HL-60/S4 treated with phorbol 12-myristate 13-acetate at 8.2 ng/mL for 4 days and 3 days (cell line): ENCODE data around the gene RFESD.

Experiments
- in situ Hi-C: fragments of 300-500 bp; cut with MboI; formaldehyde crosslinking; loops from 2 replicates; pipeline ENCODE4 v1.15.0; 2022; ENCODE audit warnings: low sequenced_read_pairs

RFESD gene

GRCh38 chr5:95660060-95660459, 13.5 kb downstream of the RFESD start:
- in situ Hi-C loops = loop anchor here (25.0 kb wide), 1 partner anchor 177 kb away; no protein-coding TSS in a partner anchor

DNA sequence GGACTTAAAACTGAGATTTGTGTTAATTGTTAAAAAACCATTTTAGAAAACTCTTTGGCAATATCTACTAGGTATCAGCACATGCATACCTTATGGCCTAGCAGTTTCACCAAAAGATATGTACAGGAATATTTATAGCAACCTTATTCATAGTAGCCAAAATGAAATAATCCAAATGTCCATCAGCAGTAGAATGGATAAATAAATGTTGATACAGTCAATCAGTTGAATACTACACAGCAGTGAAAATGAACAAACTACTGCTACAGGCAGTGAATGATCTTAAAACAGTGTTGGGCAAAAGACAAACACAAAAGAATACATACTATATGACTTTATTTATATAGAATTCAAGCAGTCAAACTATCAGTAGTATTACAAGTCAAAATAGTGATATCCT, 16.4 kb downstream of the RFESD start:
- in situ Hi-C loops = loop anchor here (25.0 kb wide), 1 partner anchor 174 kb away; no protein-coding TSS in a partner anchor

GRCh38 chr5:95664204-95664786, 17.7 kb downstream of the RFESD start:
- in situ Hi-C loops = loop anchor here (25.0 kb wide), 1 partner anchor 173 kb away; no protein-coding TSS in a partner anchor

GRCh38 chr5:95667061-95667618, 20.6 kb downstream of the RFESD start:
- in situ Hi-C loops = loop anchor here (25.0 kb wide), 1 partner anchor 170 kb away; no protein-coding TSS in a partner anchor

DNA sequence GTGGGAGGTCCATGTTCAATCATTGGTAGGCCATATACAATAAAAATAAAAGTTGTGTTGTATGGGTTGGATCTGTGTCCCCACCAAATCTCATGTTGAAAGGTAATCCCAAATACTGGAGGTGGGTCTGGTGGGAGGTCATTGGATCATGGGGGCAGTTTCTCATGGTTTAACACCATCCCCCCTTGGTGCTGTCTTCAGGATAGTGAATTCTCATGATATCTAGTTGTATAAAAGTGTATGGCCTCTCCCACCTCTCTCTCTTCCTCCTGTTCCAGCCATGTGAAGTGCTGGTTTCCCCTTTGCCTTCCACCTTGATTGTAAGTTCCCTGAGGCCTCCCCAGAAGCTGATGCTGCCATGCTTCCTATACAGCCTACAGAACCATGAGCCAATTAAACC, 21.1 kb downstream of the RFESD start:
- in situ Hi-C loops = loop anchor here (25.0 kb wide), 1 partner anchor 170 kb away; no protein-coding TSS in a partner anchor

DNA sequence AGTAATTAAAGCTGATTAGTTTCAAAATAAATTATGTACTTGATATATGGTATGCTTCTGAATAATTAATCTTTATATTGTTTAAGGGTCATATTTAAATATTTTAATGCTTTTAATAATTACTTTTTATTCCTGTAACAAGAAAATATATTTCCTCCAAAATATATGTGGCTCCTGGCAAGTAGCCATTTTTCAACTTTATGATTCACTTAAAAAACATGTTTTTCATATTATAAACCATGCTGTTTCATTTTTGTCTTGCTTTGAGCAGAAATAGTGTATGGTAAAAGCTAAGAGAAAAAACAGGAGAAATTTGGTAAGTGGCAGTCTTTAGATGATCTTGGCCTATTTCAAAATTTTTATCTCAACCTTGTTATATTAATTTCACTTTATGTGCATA, 21.6 kb downstream of the RFESD start:
- in situ Hi-C loops = loop anchor here (25.0 kb wide), 1 partner anchor 169 kb away; no protein-coding TSS in a partner anchor

- in situ Hi-C loops = loop anchor here (25.0 kb wide), 1 partner anchor 169 kb away; no protein-coding TSS in a partner anchor
Measured at GRCh38 chr5:95668728-95669127, 22.2 kb downstream of the RFESD start.

DNA sequence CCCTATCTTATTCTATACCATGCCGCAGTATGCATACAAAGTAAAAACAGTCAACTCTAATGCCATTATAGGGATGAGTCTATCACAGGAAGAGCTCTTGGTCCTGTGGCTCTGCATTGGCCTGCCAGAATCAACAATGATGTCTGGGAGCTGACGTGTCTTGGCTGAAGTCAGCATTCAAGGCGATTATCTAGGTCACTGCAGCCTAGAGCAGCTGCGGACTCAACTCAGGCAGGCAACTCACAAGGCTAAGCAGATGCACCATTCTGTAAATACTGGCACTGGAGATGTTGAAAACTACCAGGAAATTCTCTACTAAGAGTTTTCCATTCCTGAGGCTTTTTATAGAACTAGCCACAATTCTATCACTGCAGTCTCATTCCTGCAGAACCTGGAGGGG, 23.0 kb downstream of the RFESD start:
- in situ Hi-C loops = loop anchor here (25.0 kb wide), 1 partner anchor 168 kb away; no protein-coding TSS in a partner anchor

- in situ Hi-C loops = loop anchor here (25.0 kb wide), 1 partner anchor 167 kb away; no protein-coding TSS in a partner anchor
Measured at GRCh38 chr5:95669985-95670384, 23.4 kb downstream of the RFESD start.

DNA sequence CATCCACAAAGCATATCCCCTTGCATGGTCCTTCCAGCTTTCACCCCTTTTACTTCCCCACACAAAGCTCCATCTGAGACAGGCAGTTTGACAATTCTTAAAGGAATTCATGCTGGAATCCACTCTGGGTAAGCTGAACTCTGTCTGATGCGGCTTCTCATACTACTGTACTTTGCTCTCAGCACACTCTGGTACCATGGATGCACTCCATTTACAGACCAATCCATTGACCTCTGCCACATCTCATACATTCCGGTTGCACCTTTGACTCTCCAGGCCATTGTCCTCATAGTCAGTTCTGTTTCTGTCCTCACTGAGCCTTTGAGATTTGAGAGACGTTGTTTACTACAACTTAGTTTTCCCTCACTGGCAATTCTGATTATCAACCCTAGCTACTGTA, 24.0 kb downstream of the RFESD start:
- in situ Hi-C loops = loop anchor here (25.0 kb wide), 1 partner anchor 167 kb away; no protein-coding TSS in a partner anchor

DNA sequence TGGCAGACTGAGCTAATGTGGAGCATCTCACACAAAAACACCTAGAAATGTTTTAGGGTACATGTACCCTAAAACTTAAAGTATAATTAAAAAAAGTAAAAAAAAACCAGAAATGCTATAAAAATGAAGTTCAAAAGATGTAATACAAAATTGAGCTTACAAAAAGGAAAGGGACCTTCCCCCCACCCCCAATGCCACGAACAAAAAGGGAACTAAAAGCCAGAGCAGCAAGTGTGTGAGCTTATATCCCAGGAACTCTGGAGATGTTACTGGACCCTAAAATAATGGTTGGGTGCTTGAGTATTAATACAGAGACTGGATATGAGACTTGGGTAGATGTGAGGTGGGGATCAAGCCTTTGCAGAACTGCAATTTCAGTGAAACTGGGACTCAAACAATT, 25.2 kb downstream of the RFESD start:
- in situ Hi-C loops = loop anchor here (25.0 kb wide), 1 partner anchor 165 kb away; no protein-coding TSS in a partner anchor

- in situ Hi-C loops = loop anchor here (25.0 kb wide), 1 partner anchor 165 kb away; no protein-coding TSS in a partner anchor
Measured at GRCh38 chr5:95672641-95673040, 26.1 kb downstream of the RFESD start.

- in situ Hi-C loops = loop anchor here (25.0 kb wide), 1 partner anchor 164 kb away; no protein-coding TSS in a partner anchor
Measured at GRCh38 chr5:95673081-95673480, 26.5 kb downstream of the RFESD start.

- in situ Hi-C loops = no loop called here
Measured at GRCh38 chr5:95682891-95683290, 36.3 kb downstream of the RFESD start, which contains the start of gene SPATA9. Gene SPATA9 (minus strand): TSS chr5:95682991. CDS start chr5:95682854, 137 bp downstream.

- in situ Hi-C loops = no loop called here
Measured at GRCh38 chr5:95684361-95684760, 37.8 kb downstream of the RFESD start.

DNA sequence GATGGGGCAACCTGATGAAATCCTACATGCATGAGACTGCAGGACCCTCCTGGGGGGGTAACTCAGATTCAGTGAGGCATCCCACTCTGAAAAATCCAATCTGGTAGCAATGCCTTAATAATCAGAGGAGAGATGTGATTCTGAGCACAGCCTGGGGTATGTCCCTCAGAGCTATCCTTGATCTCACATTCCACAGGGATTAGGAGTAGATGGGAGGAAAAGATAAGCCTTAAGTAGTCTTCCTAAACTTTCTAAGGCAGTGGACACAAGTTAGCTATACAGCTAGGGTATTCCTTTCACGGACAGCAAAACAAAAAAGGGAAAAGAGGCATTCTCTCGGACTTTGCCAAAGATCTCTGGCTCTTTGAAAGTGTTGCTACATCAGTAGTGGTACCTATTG, 40.1 kb downstream of the RFESD start:
- in situ Hi-C loops = no loop called here

DNA sequence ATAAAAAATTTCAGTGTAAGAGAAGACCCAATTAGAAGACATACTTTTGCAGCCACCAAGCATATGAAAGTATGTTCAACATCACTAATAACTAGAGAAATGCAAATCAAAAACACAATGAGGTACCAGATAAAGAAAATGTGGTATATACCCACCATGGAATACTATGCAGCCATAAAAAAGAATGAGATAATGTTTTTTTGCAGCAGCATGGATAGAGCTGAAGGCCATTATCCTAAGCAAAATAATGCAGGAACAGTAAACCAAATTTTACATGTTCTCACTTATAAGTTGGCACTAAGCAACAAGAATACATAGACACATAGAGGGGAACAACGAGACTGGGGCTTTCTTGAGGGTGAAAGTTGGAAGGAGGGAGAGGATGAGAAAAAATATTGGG, 43.1 kb downstream of the RFESD start:
- in situ Hi-C loops = no loop called here

DNA sequence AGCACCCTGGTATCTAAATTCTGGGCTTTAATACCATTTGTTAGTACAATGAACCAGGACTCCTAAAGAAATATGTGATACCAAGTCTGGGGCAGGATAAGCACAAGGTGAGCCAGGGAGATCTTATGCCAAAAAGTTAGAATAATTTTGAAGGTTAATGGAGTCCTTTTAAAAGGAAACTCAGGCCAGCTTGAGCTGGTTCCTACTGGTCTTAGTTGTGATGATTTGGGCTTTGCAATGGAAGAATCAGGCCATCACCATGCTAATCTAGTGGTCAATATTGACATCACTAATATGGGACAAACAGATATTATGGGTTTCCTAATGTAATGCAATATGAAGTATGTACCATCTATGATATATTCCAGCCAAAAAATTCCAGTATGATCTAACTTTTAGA, 43.8 kb downstream of the RFESD start:
- in situ Hi-C loops = no loop called here

GRCh38 chr5:95697781-95698681, 51.5 kb downstream of the RFESD start:
- in situ Hi-C loops = no loop called here

- in situ Hi-C loops = no loop called here
Measured at GRCh38 chr5:95699337-95699736, 52.8 kb downstream of the RFESD start.

GRCh38 chr5:95701074-95701473, 54.5 kb downstream of the RFESD start:
- in situ Hi-C loops = no loop called here
